ENCODE measurements around the gene HOTAIR. TPM values are rescaled to one million over a fixed set of nuclear protein-coding genes. Genes with fewer than 3 reads are reported as not detected.

Gene HOTAIR
- total RNA-seq, 1 donor from 2014 or later: 1.8 TPM

- no peak overlapping the region for H3K4me3 Mint-ChIP-seq
Measured at GRCh38 chr12:53937099-53937498, 37.7 kb downstream of the HOTAIR start.

DNA sequence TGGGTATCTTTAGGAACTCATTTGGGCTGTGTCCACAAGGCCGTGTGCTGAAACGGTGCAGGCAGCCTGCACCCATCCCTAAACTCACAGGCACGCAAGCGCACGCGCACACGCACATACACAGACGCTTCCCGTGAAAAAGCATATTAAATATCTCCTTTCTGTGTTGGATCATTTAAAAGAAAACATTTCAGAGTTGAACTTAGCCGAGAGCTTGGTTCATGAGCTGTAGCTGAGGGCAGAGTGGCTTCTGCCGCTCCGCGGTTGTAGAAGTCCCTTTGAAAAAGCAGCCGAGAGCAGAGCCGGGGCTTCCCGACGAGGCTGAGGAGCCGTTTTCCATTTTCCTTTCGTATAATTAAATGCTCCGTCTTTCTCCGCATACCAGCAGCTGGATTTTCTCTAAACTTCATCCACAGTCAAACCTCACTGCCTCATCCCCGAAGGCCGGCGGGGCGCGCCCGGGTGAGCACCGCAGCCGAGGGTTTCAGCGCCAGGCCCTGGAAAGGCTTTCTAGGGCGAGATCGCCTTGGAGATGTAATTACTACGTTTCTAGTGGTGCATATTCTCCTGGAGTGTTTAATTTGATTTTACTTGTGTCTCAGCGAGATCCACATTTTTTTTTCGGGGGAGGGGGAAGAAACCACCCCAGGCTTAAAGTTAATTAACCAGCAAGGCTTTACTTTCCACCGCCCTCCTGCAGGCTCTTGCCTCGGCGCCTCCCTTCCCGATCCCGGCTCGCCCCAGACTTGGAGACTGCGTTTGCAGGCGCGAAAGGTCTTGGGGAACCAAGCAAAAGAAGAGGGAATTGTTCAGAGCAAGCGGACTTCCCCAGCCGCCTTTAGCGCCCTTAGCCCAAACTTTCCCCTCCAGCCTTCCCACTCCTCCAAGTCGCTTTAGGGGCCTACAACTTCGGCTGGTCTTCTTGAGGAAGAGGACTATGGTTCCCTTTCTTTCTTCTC lies 39.1 kb downstream of the HOTAIR start:
- Mint-ChIP-seq H3K27me3 (ENCODE audit: low read depth) (peaks cover 97% of the 10 kb centered on the region), H3K4me3 (peak overlapping the region; percentile 51), H3K4me1 (peaks cover 14% of the 10 kb centered on the region), H3K27ac (no peak overlapping the region), H3K36me3 (no peaks in the 10 kb centered on the region), H3K9me3 (no peaks in the 10 kb centered on the region)
- TF ChIP-seq, protein P1, sequence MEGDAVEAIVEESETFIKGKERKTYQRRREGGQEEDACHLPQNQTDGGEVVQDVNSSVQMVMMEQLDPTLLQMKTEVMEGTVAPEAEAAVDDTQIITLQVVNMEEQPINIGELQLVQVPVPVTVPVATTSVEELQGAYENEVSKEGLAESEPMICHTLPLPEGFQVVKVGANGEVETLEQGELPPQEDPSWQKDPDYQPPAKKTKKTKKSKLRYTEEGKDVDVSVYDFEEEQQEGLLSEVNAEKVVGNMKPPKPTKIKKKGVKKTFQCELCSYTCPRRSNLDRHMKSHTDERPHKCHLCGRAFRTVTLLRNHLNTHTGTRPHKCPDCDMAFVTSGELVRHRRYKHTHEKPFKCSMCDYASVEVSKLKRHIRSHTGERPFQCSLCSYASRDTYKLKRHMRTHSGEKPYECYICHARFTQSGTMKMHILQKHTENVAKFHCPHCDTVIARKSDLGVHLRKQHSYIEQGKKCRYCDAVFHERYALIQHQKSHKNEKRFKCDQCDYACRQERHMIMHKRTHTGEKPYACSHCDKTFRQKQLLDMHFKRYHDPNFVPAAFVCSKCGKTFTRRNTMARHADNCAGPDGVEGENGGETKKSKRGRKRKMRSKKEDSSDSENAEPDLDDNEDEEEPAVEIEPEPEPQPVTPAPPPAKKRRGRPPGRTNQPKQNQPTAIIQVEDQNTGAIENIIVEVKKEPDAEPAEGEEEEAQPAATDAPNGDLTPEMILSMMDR (IDR thresholded peaks at IDR 0.05; ENCODE audit: unreplicated experiment): no peak
- no peak for DNase-seq (ENCODE audit: low spot score in 2 of 2, unreplicated experiment in 2 of 2)

More at GRCh38 chr12:53937099-53937498, 37.7 kb downstream of the HOTAIR start:
- H3K4me1 Mint-ChIP-seq: peaks cover 14% of the 10 kb centered on the region
- no peak for DNase-seq (ENCODE audit: low spot score in 2 of 2, unreplicated experiment in 2 of 2)
- TF ChIP-seq, protein P1 (IDR thresholded peaks at IDR 0.05; ENCODE audit: unreplicated experiment): no peak
- H3K36me3 Mint-ChIP-seq: no peaks in the 10 kb centered on the region
- H3K27me3 Mint-ChIP-seq (ENCODE audit: low read depth): peaks cover 95% of the 10 kb centered on the region
- H3K27ac Mint-ChIP-seq: no peak overlapping the region
- H3K9me3 Mint-ChIP-seq: no peaks in the 10 kb centered on the region

- Mint-ChIP-seq H3K27me3 (ENCODE audit: low read depth) (peaks cover 100% of the 10 kb centered on the region), H3K4me1 (peaks cover 3% of the 10 kb centered on the region), H3K4me3 (no peak overlapping the region), H3K27ac (no peak overlapping the region), H3K9me3 (peaks cover 3% of the 10 kb centered on the region), H3K36me3 (no peaks in the 10 kb centered on the region)
- DNase-seq (ENCODE audit: low spot score in 2 of 2, unreplicated experiment in 2 of 2): no peak
- TF ChIP-seq, protein P1 (IDR thresholded peaks at IDR 0.05; ENCODE audit: unreplicated experiment): no peak
Measured at GRCh38 chr12:53932915-53933314, 41.8 kb downstream of the HOTAIR start.

DNA sequence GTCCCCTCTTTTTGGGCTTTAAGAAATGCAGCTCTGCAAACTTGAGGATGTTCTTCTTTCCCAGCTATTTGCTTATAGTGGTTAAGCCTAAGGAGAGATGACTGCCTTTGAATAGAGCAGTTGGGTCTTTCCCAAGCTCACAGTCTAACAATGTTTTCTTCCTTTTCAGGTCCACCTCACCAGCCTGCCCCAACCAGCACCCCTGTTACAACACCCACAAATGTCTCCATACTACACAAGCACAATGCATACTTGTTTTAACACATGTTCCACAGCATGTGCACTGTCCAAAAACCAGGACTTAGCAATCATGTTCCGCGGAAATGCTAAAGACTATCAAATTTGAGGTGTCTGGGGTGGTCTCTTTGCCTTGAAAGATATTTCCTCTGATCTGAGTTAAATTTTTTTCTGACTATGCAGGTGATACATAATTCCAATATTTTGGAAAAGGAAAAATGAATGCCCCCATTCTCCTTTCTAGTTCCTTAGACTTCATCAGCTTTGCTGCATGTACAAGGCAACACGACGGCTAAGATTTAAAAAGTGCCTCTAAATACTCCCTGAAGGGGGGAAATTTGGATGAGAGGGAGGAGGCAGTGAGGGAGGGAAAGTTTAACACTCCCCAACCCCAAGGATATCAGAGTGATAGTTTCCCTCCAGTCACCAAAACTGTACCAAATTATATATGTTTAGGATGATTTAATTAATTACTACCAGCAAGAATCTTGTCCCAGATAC lies 42.7 kb downstream of the HOTAIR start:
- H3K27me3 Mint-ChIP-seq (ENCODE audit: low read depth): peaks cover 100% of the 10 kb centered on the region
- no peak overlapping the region for H3K4me3 Mint-ChIP-seq
- TF ChIP-seq, protein P1 (IDR thresholded peaks at IDR 0.05; ENCODE audit: unreplicated experiment): no peak
- H3K4me1 Mint-ChIP-seq: peaks cover 3% of the 10 kb centered on the region
- no peaks in the 10 kb centered on the region for H3K36me3 Mint-ChIP-seq
- peaks cover 3% of the 10 kb centered on the region for H3K9me3 Mint-ChIP-seq
- no peak overlapping the region for H3K27ac Mint-ChIP-seq
- DNase-seq (ENCODE audit: low spot score in 2 of 2, unreplicated experiment in 2 of 2): no peak

- TF ChIP-seq, protein P1 (IDR thresholded peaks at IDR 0.05; ENCODE audit: unreplicated experiment): no peak
- H3K36me3 Mint-ChIP-seq: no peaks in the 10 kb centered on the region
- no peak overlapping the region for H3K27ac Mint-ChIP-seq
- H3K27me3 Mint-ChIP-seq (ENCODE audit: low read depth): peaks cover 100% of the 10 kb centered on the region
- H3K4me1 Mint-ChIP-seq: peaks cover 2% of the 10 kb centered on the region
- H3K4me3 Mint-ChIP-seq: no peak overlapping the region
- peaks cover 3% of the 10 kb centered on the region for H3K9me3 Mint-ChIP-seq
- no peak for DNase-seq (ENCODE audit: low spot score in 2 of 2, unreplicated experiment in 2 of 2)
Measured at GRCh38 chr12:53930591-53931255, 44.0 kb downstream of the HOTAIR start.

Measured in mesothelial cell of epicardium (in vitro differentiated cells).